WERI-Rb-1 (cell line): ENCODE data around the gene ABLIM2.

Experiments used
- DNase-seq: peaks from one replicate; pipeline ENCODE4 v3.0.0-alpha.2; 2020
- H3K27ac ChIP-seq: fragments of 250-450 bp; sonication (Bioruptor Pico); 2 replicates; pipeline ENCODE4 v1.5.1; 2020; ENCODE audit warnings: mild to moderate bottlenecking, moderate library complexity
- H3K27me3 ChIP-seq: fragments of 250-450 bp; sonication (Bioruptor Pico); 2 replicates; pipeline ENCODE4 v1.5.1; 2021; ENCODE audit warnings: mild to moderate bottlenecking, low read depth, moderate library complexity; ENCODE audit not compliant: insufficient read depth, severe bottlenecking
- H3K36me3 ChIP-seq: fragments of 250-450 bp; sonication (Bioruptor Pico); 2 replicates; pipeline ENCODE4 v1.5.1; 2020; ENCODE audit warnings: mild to moderate bottlenecking, moderate library complexity
- H3K4me3 ChIP-seq: 2 replicates; pipeline ENCODE4 v1.5.1; 2011; ENCODE audit warnings: low read depth, mild to moderate bottlenecking, control low read depth, low read length
- H3K9me3 ChIP-seq: fragments of 250-450 bp; sonication (Bioruptor Pico); 2 replicates; pipeline ENCODE4 v1.5.1; 2021; ENCODE audit warnings: mild to moderate bottlenecking, moderate library complexity; ENCODE audit not compliant: severe bottlenecking
- TF ChIP-seq, protein P1 (sequence below): IDR thresholded peaks from 2 replicates; pipeline ENCODE4 v1.5.1; 2011; ENCODE audit warnings: low read depth, mild to moderate bottlenecking, control low read depth, inconsistent platforms, low read length

The ABLIM2 gene

GRCh38 chr4:8082517-8083055, 76.0 kb downstream of the ABLIM2 start:
- H3K4me3 ChIP-seq, result no peak overlapping the region
- H3K27ac ChIP-seq, result no peak overlapping the region
- no peaks in the 10 kb centered on the region for H3K36me3 ChIP-seq
- TF ChIP-seq, protein P1, sequence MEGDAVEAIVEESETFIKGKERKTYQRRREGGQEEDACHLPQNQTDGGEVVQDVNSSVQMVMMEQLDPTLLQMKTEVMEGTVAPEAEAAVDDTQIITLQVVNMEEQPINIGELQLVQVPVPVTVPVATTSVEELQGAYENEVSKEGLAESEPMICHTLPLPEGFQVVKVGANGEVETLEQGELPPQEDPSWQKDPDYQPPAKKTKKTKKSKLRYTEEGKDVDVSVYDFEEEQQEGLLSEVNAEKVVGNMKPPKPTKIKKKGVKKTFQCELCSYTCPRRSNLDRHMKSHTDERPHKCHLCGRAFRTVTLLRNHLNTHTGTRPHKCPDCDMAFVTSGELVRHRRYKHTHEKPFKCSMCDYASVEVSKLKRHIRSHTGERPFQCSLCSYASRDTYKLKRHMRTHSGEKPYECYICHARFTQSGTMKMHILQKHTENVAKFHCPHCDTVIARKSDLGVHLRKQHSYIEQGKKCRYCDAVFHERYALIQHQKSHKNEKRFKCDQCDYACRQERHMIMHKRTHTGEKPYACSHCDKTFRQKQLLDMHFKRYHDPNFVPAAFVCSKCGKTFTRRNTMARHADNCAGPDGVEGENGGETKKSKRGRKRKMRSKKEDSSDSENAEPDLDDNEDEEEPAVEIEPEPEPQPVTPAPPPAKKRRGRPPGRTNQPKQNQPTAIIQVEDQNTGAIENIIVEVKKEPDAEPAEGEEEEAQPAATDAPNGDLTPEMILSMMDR, result no peak
- no peak for DNase-seq
- no peaks in the 10 kb centered on the region for H3K9me3 ChIP-seq
- no peaks in the 10 kb centered on the region for H3K27me3 ChIP-seq

DNA sequence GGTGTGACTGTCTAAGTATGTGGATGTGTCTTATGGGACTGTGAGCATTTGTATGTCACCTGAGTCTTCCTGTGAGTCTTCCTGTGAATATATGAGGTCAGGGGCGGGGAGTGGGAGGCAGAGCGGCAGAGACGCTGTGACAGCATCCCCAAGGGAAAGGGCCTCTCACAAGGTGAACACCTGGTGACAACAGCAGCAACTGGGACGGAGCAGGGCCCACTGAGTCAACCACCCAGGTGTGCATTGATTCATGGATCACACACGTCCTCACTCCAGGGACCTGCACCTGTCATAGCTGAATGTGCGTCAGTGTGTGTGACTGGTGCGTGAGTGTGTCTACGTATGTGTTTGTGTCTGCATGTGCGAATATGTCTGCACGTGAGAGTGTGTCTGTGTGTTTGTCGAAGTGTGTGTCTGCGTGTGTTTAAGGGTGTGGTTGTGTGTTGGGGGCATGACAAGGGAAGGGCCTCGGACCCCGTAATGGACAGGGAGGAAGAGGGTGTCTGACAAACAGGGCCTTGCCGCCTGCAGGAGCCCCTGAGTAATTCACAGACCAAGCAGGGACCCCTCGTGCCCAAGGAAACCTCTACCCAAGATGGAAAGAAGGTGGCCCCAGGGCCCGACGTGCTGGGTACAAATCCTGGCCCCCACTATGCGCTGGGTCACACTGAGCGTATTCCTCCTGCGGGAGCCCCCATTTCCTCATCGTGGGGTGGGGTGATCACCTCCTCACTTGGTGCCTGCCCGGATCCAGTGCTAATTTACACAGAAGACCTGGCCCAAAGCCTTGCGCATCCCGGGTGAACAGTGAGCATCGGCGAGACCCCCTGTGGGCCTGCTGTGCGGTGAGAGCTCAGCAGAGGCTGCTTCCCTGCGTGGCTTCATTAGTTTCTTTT, 76.7 kb downstream of the ABLIM2 start:
- TF ChIP-seq, protein P1, result no peak
- H3K27me3 ChIP-seq, result no peaks in the 10 kb centered on the region

GRCh38 chr4:8081171-8081570, 77.4 kb downstream of the ABLIM2 start:
- H3K4me3 ChIP-seq, result no peak overlapping the region
- H3K27me3 ChIP-seq, result no peaks in the 10 kb centered on the region
- no peak overlapping the region for H3K27ac ChIP-seq
- TF ChIP-seq, protein P1, result no peak
- H3K36me3 ChIP-seq, result no peaks in the 10 kb centered on the region
- H3K9me3 ChIP-seq, result no peaks in the 10 kb centered on the region
- no peak for DNase-seq

More for the DNA sequence above, 76.7 kb downstream of the ABLIM2 start:
- Histone ChIP-seq H3K27ac (no peak overlapping the region), H3K4me3 (no peak overlapping the region), H3K9me3 (no peaks in the 10 kb centered on the region), H3K36me3 (no peaks in the 10 kb centered on the region)
- no peak for DNase-seq

- H3K27ac ChIP-seq, result no peak overlapping the region
- H3K36me3 ChIP-seq, result no peaks in the 10 kb centered on the region
- H3K9me3 ChIP-seq, result no peaks in the 10 kb centered on the region
- DNase-seq, result no peak
- H3K27me3 ChIP-seq, result no peaks in the 10 kb centered on the region
- H3K4me3 ChIP-seq, result no peak overlapping the region
- TF ChIP-seq, protein P1, result no peak
Measured at GRCh38 chr4:8080754-8081065, 77.9 kb downstream of the ABLIM2 start.

GRCh38 chr4:8079916-8080753, 78.5 kb downstream of the ABLIM2 start:
- Histone ChIP-seq H3K27me3 (no peaks in the 10 kb centered on the region), H3K27ac (no peak overlapping the region), H3K9me3 (no peaks in the 10 kb centered on the region), H3K36me3 (no peaks in the 10 kb centered on the region), H3K4me3 (no peak overlapping the region)
- DNase-seq, result no peak
- TF ChIP-seq, protein P1, result no peak
